PC-3 (cell line): ENCODE measurements around the gene AKNA. TPM values are rescaled to one million over a fixed set of nuclear protein-coding genes. Genes with fewer than 3 reads are reported as not detected.

Source experiments
- ATAC-seq: fragments of 200-7000 bp; cut with Tn5 transposase; 2 replicates; pipeline ENCODE4 v1.9.1; 2020; ENCODE audit warnings: mild to moderate bottlenecking, moderate library complexity
- BruUV-seq: library from RNA; stranded (reverse); fragments of 400-500 nt; replicated peaks from 2 replicates; lab custom pipeline; 2021; lab: Mats Ljungman, UMichigan
- CTCF ChIA-PET: fragments of 300-600 bp; sonication (Branson Sonifier 250); formaldehyde crosslinking; loops from one replicate; lab custom pipeline; 2022; ENCODE audit warnings: antibody characterized with exemption; lab: Charles Lee
- POLR2A ChIA-PET: fragments of 300-600 bp; sonication (Branson Sonifier 250); formaldehyde crosslinking; loops from one replicate; lab custom pipeline; 2022; ENCODE audit warnings: antibody characterized with exemption; ENCODE audit not compliant: unreplicated experiment; lab: Charles Lee
- DNase-seq: peaks from one replicate; pipeline ENCODE4 v3.0.0-alpha.2; 2015
- H2AFZ ChIP-seq: fragments of 300-600 bp; sonication (generic); 2 replicates; pipeline ENCODE4 v1.6.0; 2016; ENCODE audit warnings: antibody characterized with exemption, low read length
- H3F3A ChIP-seq: fragments of 300-600 bp; sonication (generic); one replicate; pipeline ENCODE4 v1.6.0; 2017; ENCODE audit warnings: antibody characterized with exemption, low read length, control low read depth, mild to moderate bottlenecking; ENCODE audit not compliant: unreplicated experiment
- H3K27ac ChIP-seq: fragments of 300-600 bp; sonication (generic); 2 replicates; pipeline ENCODE4 v1.5.1; 2016; ENCODE audit warnings: mild to moderate bottlenecking, low read length
- H3K27me3 ChIP-seq: fragments of 300-600 bp; sonication (generic); 2 replicates; pipeline ENCODE4 v1.6.1; 2016; ENCODE audit warnings: low read length, mixed read lengths
- H3K36me3 ChIP-seq: fragments of 300-600 bp; sonication (generic); 2 replicates; pipeline ENCODE4 v1.6.1; 2016; ENCODE audit warnings: low read depth, mixed run types, low read length, mixed read lengths
- H3K4me1 ChIP-seq: fragments of 300-600 bp; sonication (generic); 2 replicates; pipeline ENCODE4 v1.5.1; 2016; ENCODE audit warnings: low read length; ENCODE audit not compliant: insufficient read depth
- H3K4me2 ChIP-seq: fragments of 300-600 bp; sonication (generic); 2 replicates; pipeline ENCODE4 v1.6.0; 2016; ENCODE audit warnings: low read length
- H3K4me3 ChIP-seq: fragments of 300-600 bp; sonication (generic); 2 replicates; pipeline ENCODE4 v1.5.1; 2016; ENCODE audit warnings: mild to moderate bottlenecking, low read length, mixed read lengths
- H3K79me2 ChIP-seq: fragments of 300-600 bp; sonication (generic); 2 replicates; pipeline ENCODE4 v1.6.1; 2017; ENCODE audit warnings: low read length, mixed read lengths
- H3K9ac ChIP-seq: fragments of 300-600 bp; sonication (generic); 2 replicates; pipeline ENCODE4 v1.6.0; 2016; ENCODE audit warnings: mild to moderate bottlenecking, low read length
- H3K9me2 ChIP-seq: fragments of 300-600 bp; sonication (generic); replicated peaks from 2 replicates; pipeline ENCODE4 v1.6.1; 2016; ENCODE audit warnings: mixed run types, low read length, mixed read lengths
- H3K9me3 ChIP-seq: fragments of 300-600 bp; sonication (generic); 2 replicates; pipeline ENCODE4 v1.6.1; 2016; ENCODE audit warnings: low read length, mixed read lengths
- H4K20me1 ChIP-seq: fragments of 300-600 bp; sonication (generic); 2 replicates; pipeline ENCODE4 v1.6.1; 2016; ENCODE audit warnings: low read length, mixed read lengths
- EZH2 ChIP-seq: fragments of 300-600 bp; sonication (generic); IDR thresholded peaks from one replicate; pipeline ENCODE4 v1.6.1; 2017; ENCODE audit warnings: antibody characterized with exemption, mild to moderate bottlenecking, low read length; ENCODE audit not compliant: unreplicated experiment
- EZH2phosphoT487 ChIP-seq: fragments of 300-600 bp; sonication (generic); IDR thresholded peaks from 2 replicates; pipeline ENCODE4 v1.6.1; 2018; ENCODE audit warnings: mild to moderate bottlenecking, antibody characterized with exemption, low read length, borderline replicate concordance
- intact Hi-C: fragments of 100-400 bp; cut with micrococcal nuclease; formaldehyde crosslinking; loops from 2 replicates; pipeline ENCODE4 v1.9.0; 2023
- total RNA-seq: library from RNA; depleted of rRNA; stranded (reverse); fragments of >200 nt; gene quantifications from 2 replicates; pipeline ENCODE4 v1.2.3, GENCODE V29; 2014
- TF ChIP-seq, protein P1 (sequence below): fragments of 300-600 bp; sonication (generic); conservative IDR thresholded peaks from 2 replicates; pipeline ENCODE4 v1.5.1; 2017; ENCODE audit warnings: antibody characterized with exemption, low read depth, mild to moderate bottlenecking, low read length

AKNA gene
- total RNA-seq, 1 experiment from 2014 or later: 9.1 TPM

DNA sequence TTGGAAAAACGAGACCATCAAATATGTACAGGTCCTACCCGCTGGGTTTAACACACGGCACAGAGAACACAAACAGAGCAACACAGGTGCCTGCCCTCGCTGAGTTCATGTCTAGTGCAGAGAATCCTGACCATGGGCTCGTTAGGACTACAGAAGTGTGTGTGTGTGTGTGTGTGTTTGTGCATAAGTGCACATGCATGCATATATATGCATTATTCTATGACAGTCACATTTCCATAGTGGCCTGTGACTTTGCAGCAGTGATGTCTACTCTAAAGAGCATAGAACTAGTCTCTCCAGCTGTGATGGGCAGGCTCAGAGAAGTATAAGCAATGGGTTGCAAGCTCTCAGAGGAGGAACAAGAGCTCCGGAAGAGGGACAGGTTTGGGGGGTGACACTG, 30.4 kb downstream of the AKNA start:
- ChIA-PET CTCF (no interaction called here), POLR2A (no interaction called here)
- Histone ChIP-seq H3K27ac (no peak overlapping the region), H3K9me2 (no peaks in the 10 kb centered on the region), H3K4me1 (no peaks in the 10 kb centered on the region), H3K4me3 (no peak overlapping the region), H4K20me1 (no peaks in the 10 kb centered on the region), H3K27me3 (no peaks in the 10 kb centered on the region), H3K4me2 (no peak overlapping the region), H3K9me3 (no peaks in the 10 kb centered on the region), H3K36me3 (no peaks in the 10 kb centered on the region), H3F3A (no peaks in the 10 kb centered on the region), H3K79me2 (no peaks in the 10 kb centered on the region), H3K9ac (no peak overlapping the region), H2AFZ (no peak overlapping the region)
- no peak for DNase-seq
- TF ChIP-seq EZH2 (no peak), EZH2phosphoT487 (no peak)
- TF ChIP-seq, protein P1, sequence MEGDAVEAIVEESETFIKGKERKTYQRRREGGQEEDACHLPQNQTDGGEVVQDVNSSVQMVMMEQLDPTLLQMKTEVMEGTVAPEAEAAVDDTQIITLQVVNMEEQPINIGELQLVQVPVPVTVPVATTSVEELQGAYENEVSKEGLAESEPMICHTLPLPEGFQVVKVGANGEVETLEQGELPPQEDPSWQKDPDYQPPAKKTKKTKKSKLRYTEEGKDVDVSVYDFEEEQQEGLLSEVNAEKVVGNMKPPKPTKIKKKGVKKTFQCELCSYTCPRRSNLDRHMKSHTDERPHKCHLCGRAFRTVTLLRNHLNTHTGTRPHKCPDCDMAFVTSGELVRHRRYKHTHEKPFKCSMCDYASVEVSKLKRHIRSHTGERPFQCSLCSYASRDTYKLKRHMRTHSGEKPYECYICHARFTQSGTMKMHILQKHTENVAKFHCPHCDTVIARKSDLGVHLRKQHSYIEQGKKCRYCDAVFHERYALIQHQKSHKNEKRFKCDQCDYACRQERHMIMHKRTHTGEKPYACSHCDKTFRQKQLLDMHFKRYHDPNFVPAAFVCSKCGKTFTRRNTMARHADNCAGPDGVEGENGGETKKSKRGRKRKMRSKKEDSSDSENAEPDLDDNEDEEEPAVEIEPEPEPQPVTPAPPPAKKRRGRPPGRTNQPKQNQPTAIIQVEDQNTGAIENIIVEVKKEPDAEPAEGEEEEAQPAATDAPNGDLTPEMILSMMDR: no peak
- intact Hi-C loops: no loop called here
- BruUV-seq: no TSS peak
- ATAC-seq: no peak

DNA sequence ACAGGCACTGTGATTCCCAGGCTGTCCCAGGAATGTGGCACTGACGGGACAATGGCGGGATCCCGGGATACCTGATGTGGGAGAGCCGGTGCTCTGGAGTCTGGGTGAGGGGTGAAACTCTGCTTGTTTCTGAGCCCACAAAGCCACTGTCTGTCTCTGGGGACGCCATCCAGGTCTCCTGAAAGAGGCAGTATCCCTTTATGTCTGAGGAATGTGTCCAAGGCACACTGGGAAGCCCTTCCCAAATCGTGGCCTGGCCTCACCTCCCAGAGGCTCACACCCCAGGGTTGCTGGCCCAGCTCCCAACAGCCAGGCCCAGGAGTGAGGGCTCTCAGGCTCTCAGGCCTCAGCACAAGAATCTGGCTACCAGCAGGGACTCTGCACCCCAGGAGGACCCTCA, 31.0 kb downstream of the AKNA start:
- Histone ChIP-seq H3K9ac (no peak overlapping the region), H3K79me2 (no peaks in the 10 kb centered on the region), H4K20me1 (no peaks in the 10 kb centered on the region), H3K9me3 (no peaks in the 10 kb centered on the region), H3K9me2 (no peaks in the 10 kb centered on the region), H3F3A (no peaks in the 10 kb centered on the region), H3K36me3 (no peaks in the 10 kb centered on the region), H3K4me2 (no peak overlapping the region), H3K4me3 (no peak overlapping the region), H3K27ac (no peak overlapping the region), H3K27me3 (no peaks in the 10 kb centered on the region), H3K4me1 (no peaks in the 10 kb centered on the region), H2AFZ (no peak overlapping the region)
- CTCF ChIA-PET: no interaction called here
- ATAC-seq (no peak), DNase-seq (no peak)
- TF ChIP-seq, protein P1: no peak
- TF ChIP-seq EZH2phosphoT487: no peak
- TF ChIP-seq EZH2: no peak
- intact Hi-C loops: no loop called here
- no TSS peak for BruUV-seq
- POLR2A ChIA-PET: no interaction called here

DNA sequence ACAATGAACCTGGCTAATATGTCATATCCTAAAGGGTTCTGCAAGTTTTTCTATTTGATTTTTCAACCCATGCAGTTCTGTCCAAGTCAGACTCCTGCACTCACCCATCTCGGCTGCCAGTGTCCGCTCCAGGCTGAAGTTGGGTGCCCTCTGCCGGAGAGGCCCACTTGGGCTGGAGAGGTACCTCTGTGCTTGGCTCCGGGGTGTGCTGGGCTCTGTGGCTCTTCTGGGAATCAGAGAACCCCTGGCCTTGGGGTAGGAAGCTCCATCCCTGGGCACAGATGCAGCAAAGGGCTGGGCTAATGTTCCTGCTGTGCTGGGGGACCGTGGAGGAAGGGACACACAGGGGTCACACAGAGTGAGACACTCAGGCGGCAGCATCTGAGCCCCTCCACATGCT, 32.0 kb downstream of the AKNA start:
- intact Hi-C loops: no loop called here
- Histone ChIP-seq H3K4me2 (no peak overlapping the region), H3K9ac (no peak overlapping the region), H3F3A (no peaks in the 10 kb centered on the region), H3K27ac (no peak overlapping the region), H2AFZ (no peak overlapping the region), H3K4me3 (no peak overlapping the region), H3K36me3 (no peaks in the 10 kb centered on the region), H3K4me1 (no peaks in the 10 kb centered on the region), H3K9me3 (no peaks in the 10 kb centered on the region), H3K27me3 (no peaks in the 10 kb centered on the region), H4K20me1 (no peaks in the 10 kb centered on the region), H3K79me2 (no peaks in the 10 kb centered on the region), H3K9me2 (no peaks in the 10 kb centered on the region)
- no peak for DNase-seq
- no peak for ATAC-seq
- BruUV-seq: no TSS peak
- ChIA-PET POLR2A (no interaction called here), CTCF (no interaction called here)
- TF ChIP-seq, protein P1: no peak
- TF ChIP-seq EZH2phosphoT487 (no peak), EZH2 (no peak)
